OCI-LY3 (cell line): ENCODE measurements around the gene SMAP2.

Experiments used
- EZH2phosphoT487 ChIP-seq: fragments of 200-600 bp; shearing (Covaris generic); IDR thresholded peaks from 2 replicates; pipeline ENCODE4 v1.6.1; 2018; ENCODE audit warnings: antibody characterized with exemption, mixed run types, low read depth
- TF ChIP-seq, protein P1 (sequence below): fragments of 200-600, 300-600 bp; sonication (generic); IDR thresholded peaks from 2 replicates; pipeline ENCODE4 v1.5.1; 2014; ENCODE audit warnings: antibody characterized with exemption, low read length, low read depth

DNA sequence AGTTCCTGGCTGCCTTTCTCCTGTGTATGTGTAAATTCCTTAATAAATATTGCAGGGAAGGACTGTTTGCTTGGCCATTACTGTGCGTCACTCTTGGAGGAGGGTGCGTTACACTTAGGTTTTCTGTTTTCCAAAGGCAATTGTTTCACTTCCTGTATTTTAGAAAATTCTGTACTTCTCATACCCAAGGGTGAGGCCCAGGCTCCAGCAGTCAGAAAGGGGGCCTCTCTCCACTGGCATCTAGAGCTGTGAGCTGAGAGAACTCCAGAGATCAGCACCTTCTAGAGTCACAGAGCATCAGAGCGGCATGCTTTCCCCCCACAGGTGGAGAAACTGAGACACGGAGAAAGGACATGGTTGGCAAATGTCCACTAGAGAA lies 49.7 kb downstream of the SMAP2 start:
- TF ChIP-seq, protein P1, sequence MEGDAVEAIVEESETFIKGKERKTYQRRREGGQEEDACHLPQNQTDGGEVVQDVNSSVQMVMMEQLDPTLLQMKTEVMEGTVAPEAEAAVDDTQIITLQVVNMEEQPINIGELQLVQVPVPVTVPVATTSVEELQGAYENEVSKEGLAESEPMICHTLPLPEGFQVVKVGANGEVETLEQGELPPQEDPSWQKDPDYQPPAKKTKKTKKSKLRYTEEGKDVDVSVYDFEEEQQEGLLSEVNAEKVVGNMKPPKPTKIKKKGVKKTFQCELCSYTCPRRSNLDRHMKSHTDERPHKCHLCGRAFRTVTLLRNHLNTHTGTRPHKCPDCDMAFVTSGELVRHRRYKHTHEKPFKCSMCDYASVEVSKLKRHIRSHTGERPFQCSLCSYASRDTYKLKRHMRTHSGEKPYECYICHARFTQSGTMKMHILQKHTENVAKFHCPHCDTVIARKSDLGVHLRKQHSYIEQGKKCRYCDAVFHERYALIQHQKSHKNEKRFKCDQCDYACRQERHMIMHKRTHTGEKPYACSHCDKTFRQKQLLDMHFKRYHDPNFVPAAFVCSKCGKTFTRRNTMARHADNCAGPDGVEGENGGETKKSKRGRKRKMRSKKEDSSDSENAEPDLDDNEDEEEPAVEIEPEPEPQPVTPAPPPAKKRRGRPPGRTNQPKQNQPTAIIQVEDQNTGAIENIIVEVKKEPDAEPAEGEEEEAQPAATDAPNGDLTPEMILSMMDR = no peak
- no peak for TF ChIP-seq EZH2phosphoT487
